Eye (tissue), 1 donor: ENCODE measurements around the gene MRPL38.
A peak's percentile ranks its signal among the peaks of the same experiment; 100 is the strongest.
"Not testable (repeated sequence)": the region's sequence is repeated elsewhere in the genome, so short reads cannot be mapped to it uniquely, and the experiment has no call there.

ENCODE experiments used
- DNase-seq: peaks from one replicate; pipeline ENCODE4 v3.0.0-alpha.2; 2015

Gene MRPL38

GRCh38 chr17:75895370-75896155 is 9.1 kb downstream of the MRPL38 start:
- DNase-seq = peak; percentile 48

- peak; percentile 24 for DNase-seq
These were observed 10.5 kb downstream of the MRPL38 start for GRCh38 chr17:75894049-75894733.

- DNase-seq = no peak
These were observed 11.2 kb downstream of the MRPL38 start for GRCh38 chr17:75893305-75894048.

- no peak for DNase-seq
These were observed 12.0 kb downstream of the MRPL38 start for GRCh38 chr17:75892556-75893224.

GRCh38 chr17:75891605-75892555 is 12.8 kb downstream of the MRPL38 start:
- DNase-seq = peak; percentile 22

GRCh38 chr17:75891022-75891604 is 13.6 kb downstream of the MRPL38 start:
- peak; percentile 23 for DNase-seq

GRCh38 chr17:75889454-75889853 is 15.2 kb downstream of the MRPL38 start:
- DNase-seq = no peak

GRCh38 chr17:75888484-75888883 is 16.2 kb downstream of the MRPL38 start:
- no peak for DNase-seq

GRCh38 chr17:75885860-75886259 is 18.8 kb downstream of the MRPL38 start:
- DNase-seq = not testable (repeated sequence)

GRCh38 chr17:75885431-75885830 is 19.3 kb downstream of the MRPL38 start:
- DNase-seq = no peak

- DNase-seq = no peak
These were observed 22.8 kb downstream of the MRPL38 start for GRCh38 chr17:75881678-75882454.

- DNase-seq = no peak
These were observed 24.4 kb downstream of the MRPL38 start for GRCh38 chr17:75880266-75880665.

- DNase-seq = peak; percentile 66
These were observed 26.3 kb downstream of the MRPL38 start, which contains the start of gene TRIM47 for GRCh38 chr17:75878174-75878998. Gene TRIM47, minus strand, starts transcription at chr17:75878581. Its CDS starts 33 bp downstream, at chr17:75878548.

GRCh38 chr17:75877752-75878173 is 26.9 kb downstream of the MRPL38 start:
- peak; percentile 87 for DNase-seq

- DNase-seq = peak; percentile 73
These were observed 27.5 kb downstream of the MRPL38 start for GRCh38 chr17:75876938-75877751.

GRCh38 chr17:75876190-75876937 is 28.3 kb downstream of the MRPL38 start:
- DNase-seq = peak; percentile 32

- no peak for DNase-seq
These were observed 28.8 kb downstream of the MRPL38 start for GRCh38 chr17:75875940-75876189.
